Neural cell (in vitro differentiated cells): ENCODE data around the gene ANP32B. TPM values are rescaled to one million over a fixed set of nuclear protein-coding genes. Genes with fewer than 3 reads are reported as not detected.
"Not testable (repeated sequence)": the region's sequence is repeated elsewhere in the genome, so short reads cannot be mapped to it uniquely, and the experiment has no call there.

ENCODE experiments used
- H2AFZ ChIP-seq: fragments of 200-600, 300-800 bp; sonication (generic), shearing (Covaris generic); 2 replicates; pipeline ENCODE4 v1.6.0; 2014; ENCODE audit warnings: low read depth, mild to moderate bottlenecking, antibody characterized with exemption, low read length, moderate library complexity
- H3F3A ChIP-seq: fragments of 200-600 bp; shearing (Covaris generic); 2 replicates; pipeline ENCODE4 v1.6.1; 2016; ENCODE audit warnings: mild to moderate bottlenecking, moderate library complexity, mixed read lengths, antibody characterized with exemption, low read length; ENCODE audit not compliant: insufficient read depth, poor library complexity, severe bottlenecking
- H3K27ac ChIP-seq: fragments of 200-600, 300-800 bp; sonication (generic), shearing (Covaris generic); 2 replicates; pipeline ENCODE4 v1.5.1; 2014; ENCODE audit warnings: mild to moderate bottlenecking, low read length, moderate library complexity
- H3K27me3 ChIP-seq: fragments of 300-800, 200-600 bp; sonication (generic), shearing (Covaris generic); 2 replicates; pipeline ENCODE4 v1.6.0; 2014; ENCODE audit warnings: mild to moderate bottlenecking, low read depth, low read length, moderate library complexity; ENCODE audit not compliant: insufficient read depth
- H3K36me3 ChIP-seq: fragments of 300-800, 200-600 bp; sonication (generic), shearing (Covaris generic); 2 replicates; pipeline ENCODE4 v1.5.1; 2014; ENCODE audit warnings: mild to moderate bottlenecking, antibody characterized with exemption, low read length, moderate library complexity; ENCODE audit not compliant: insufficient read depth
- H3K4me2 ChIP-seq: fragments of 300-800, 200-600 bp; sonication (generic), shearing (Covaris generic); 2 replicates; pipeline ENCODE4 v1.6.0; 2014; ENCODE audit warnings: mild to moderate bottlenecking, low read length
- H3K4me3 ChIP-seq: fragments of 300-800, 200-600 bp; sonication (generic), shearing (Covaris generic); 2 replicates; pipeline ENCODE4 v1.5.1; 2014; ENCODE audit warnings: mild to moderate bottlenecking, low read length, moderate library complexity
- H3K79me2 ChIP-seq: fragments of 200-600 bp; shearing (Covaris generic); replicated peaks from 2 replicates; pipeline ENCODE4 v1.6.0; 2014; ENCODE audit warnings: mild to moderate bottlenecking, low read length, moderate library complexity; ENCODE audit not compliant: insufficient read depth
- H3K9ac ChIP-seq: fragments of 300-800, 200-600 bp; sonication (generic), shearing (Covaris generic); 2 replicates; pipeline ENCODE4 v1.6.1; 2016; ENCODE audit warnings: mild to moderate bottlenecking, low read length, mixed read lengths
- H3K9me2 ChIP-seq: fragments of 200-600 bp; shearing (Covaris generic); 2 replicates; pipeline ENCODE4 v1.6.1; 2016; ENCODE audit warnings: mild to moderate bottlenecking, low read length, mixed read lengths; ENCODE audit not compliant: insufficient read depth
- H3K9me3 ChIP-seq: fragments of 200-600, 300-800 bp; sonication (generic), shearing (Covaris generic); 2 replicates; pipeline ENCODE4 v1.6.1; 2016; ENCODE audit warnings: mild to moderate bottlenecking, mixed run types, low read length, moderate library complexity, mixed read lengths
- H4K20me1 ChIP-seq: fragments of 200-600 bp; shearing (Covaris generic); 2 replicates; pipeline ENCODE4 v1.6.1; 2016; ENCODE audit warnings: mild to moderate bottlenecking, mixed run types; ENCODE audit not compliant: insufficient read depth
- CTCF ChIP-seq: fragments of 450-650 bp; IDR thresholded peaks from 2 replicates; pipeline ENCODE4 v1.5.1; 2014; ENCODE audit warnings: antibody characterized with exemption, mild to moderate bottlenecking, moderate library complexity; ENCODE audit not compliant: poor library complexity, severe bottlenecking
- EP300 ChIP-seq: fragments of 450-650 bp; conservative IDR thresholded peaks from 2 replicates; pipeline ENCODE4 v1.6.1; 2014; ENCODE audit warnings: antibody characterized with exemption, mild to moderate bottlenecking, moderate library complexity; ENCODE audit not compliant: poor library complexity, severe bottlenecking
- EZH2 ChIP-seq: fragments of 200-600, 300-800 bp; shearing (Covaris generic), sonication (generic); IDR thresholded peaks from 2 replicates; pipeline ENCODE4 v1.6.1; 2014; ENCODE audit warnings: antibody characterized with exemption, low read length, borderline replicate concordance, mild to moderate bottlenecking; ENCODE audit not compliant: insufficient read depth, poor library complexity, severe bottlenecking
- MXI1 ChIP-seq: fragments of 450-650 bp; conservative IDR thresholded peaks from 2 replicates; pipeline ENCODE4 v1.6.1; 2014; ENCODE audit warnings: antibody characterized with exemption, mild to moderate bottlenecking; ENCODE audit not compliant: poor library complexity, severe bottlenecking
- POLR2AphosphoS5 ChIP-seq: IDR thresholded peaks from 2 replicates; pipeline ENCODE4 v1.6.1; 2012
- RAD21 ChIP-seq: fragments of 450-650 bp; conservative IDR thresholded peaks from 2 replicates; pipeline ENCODE4 v1.6.1; 2014; ENCODE audit warnings: antibody characterized with exemption, mild to moderate bottlenecking, moderate library complexity
- REST ChIP-seq: IDR thresholded peaks from 2 replicates; pipeline ENCODE4 v1.6.1; 2012; ENCODE audit warnings: borderline replicate concordance
- SMC3 ChIP-seq: fragments of 450-650 bp; conservative IDR thresholded peaks from 2 replicates; pipeline ENCODE4 v1.6.1; 2014; ENCODE audit warnings: antibody characterized with exemption, mild to moderate bottlenecking, moderate library complexity; ENCODE audit not compliant: poor library complexity
- TAF1 ChIP-seq: IDR thresholded peaks from 2 replicates; pipeline ENCODE4 v1.6.1; 2012; ENCODE audit warnings: low read depth
- polyA plus RNA-seq: library from polyadenylated mRNA; depleted of rRNA; stranded (reverse); fragments of >200 nt; gene quantifications from 2 replicates; pipeline ENCODE4 v1.2.3, GENCODE V29; 2014

ANP32B gene
- polyA plus RNA-seq, 1 donor from 2014 or later: 4.1 TPM

DNA sequence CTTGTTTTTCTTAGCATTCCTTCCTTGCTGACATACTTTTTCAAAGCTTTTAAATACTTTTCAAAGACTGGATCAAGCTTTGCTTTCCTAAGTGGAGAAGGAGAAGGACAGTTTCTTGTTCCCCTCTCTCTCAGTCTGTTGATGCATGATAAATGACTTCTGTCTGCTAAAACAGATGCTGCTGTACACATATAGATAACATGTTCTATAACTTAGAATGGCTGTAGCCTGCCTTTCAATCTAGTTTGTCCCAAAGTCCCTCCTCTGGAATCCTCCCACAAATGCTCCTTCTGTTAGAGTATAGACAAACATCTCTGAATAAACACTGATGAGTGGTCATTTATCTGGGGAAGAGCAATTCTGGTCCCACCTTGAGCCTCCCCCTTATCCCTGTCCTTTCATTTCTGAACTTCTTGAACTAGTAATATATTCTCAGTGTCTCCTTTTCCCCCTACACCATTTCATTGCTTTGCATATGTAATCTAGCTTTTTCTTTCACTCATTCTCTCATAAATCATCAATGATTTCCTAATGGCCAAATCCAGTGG is 39.8 kb upstream of the ANP32B start:
- Histone ChIP-seq H3K4me3 (no peak overlapping the region), H3F3A (no peaks in the 10 kb centered on the region), H2AFZ (no peak overlapping the region), H3K27me3 (peaks cover 43% of the 10 kb centered on the region), H3K9me2 (no peaks in the 10 kb centered on the region), H3K4me2 (no peak overlapping the region), H3K36me3 (no peaks in the 10 kb centered on the region), H3K79me2 (no peaks in the 10 kb centered on the region), H3K9me3 (no peaks in the 10 kb centered on the region), H4K20me1 (no peaks in the 10 kb centered on the region), H3K27ac (no peak overlapping the region), H3K9ac (no peak overlapping the region)
- TF ChIP-seq TAF1 (no peak), EP300 (no peak)

- Histone ChIP-seq H3K9ac (no peak overlapping the region), H3K9me3 (no peaks in the 10 kb centered on the region), H3K4me3 (no peak overlapping the region), H4K20me1 (no peaks in the 10 kb centered on the region), H3K79me2 (no peaks in the 10 kb centered on the region), H2AFZ (no peak overlapping the region), H3K27ac (no peak overlapping the region), H3K36me3 (no peaks in the 10 kb centered on the region), H3K9me2 (no peaks in the 10 kb centered on the region), H3F3A (no peaks in the 10 kb centered on the region), H3K27me3 (peaks cover 34% of the 10 kb centered on the region), H3K4me2 (no peak overlapping the region)
- TF ChIP-seq EP300 (no peak), POLR2AphosphoS5 (no peak), EZH2 (no peak), CTCF (no peak), REST (no peak), SMC3 (no peak), RAD21 (no peak), TAF1 (no peak), MXI1 (no peak)
These were observed 38.5 kb upstream of the ANP32B start for GRCh38 chr9:97944612-97945011.

GRCh38 chr9:97945470-97945869 is 37.7 kb upstream of the ANP32B start:
- H3K4me2 ChIP-seq, H3K27ac ChIP-seq, H3K4me3 ChIP-seq, H3F3A ChIP-seq, H2AFZ ChIP-seq, H3K79me2 ChIP-seq, H3K36me3 ChIP-seq, H3K9ac ChIP-seq, H3K9me3 ChIP-seq, H3K9me2 ChIP-seq, H4K20me1 ChIP-seq: not testable (repeated sequence)
- peaks cover 34% of the 10 kb centered on the region for H3K27me3 ChIP-seq

DNA sequence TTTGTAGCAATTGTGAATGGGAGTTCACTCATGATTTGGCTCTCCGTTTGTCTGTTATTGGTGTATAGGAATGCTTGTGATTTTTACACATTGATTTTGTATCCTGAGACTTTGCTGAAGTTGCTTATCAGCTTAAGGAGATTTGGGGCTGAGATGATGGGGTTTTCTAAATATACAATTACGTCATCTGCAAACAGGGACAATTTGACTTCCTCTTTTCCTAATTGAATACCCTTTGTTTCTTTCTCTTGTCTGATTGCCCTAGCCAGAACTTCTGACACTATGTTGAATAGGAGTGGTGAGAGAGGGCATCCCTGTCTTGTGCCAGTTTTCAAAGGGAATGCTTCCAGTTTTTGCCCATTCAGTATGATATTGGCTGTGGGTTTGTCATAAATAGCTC is 36.0 kb upstream of the ANP32B start:
- not testable (repeated sequence) for H3K4me2 ChIP-seq, H3K4me3 ChIP-seq, H3F3A ChIP-seq, H3K27ac ChIP-seq, H3K9me2 ChIP-seq, H3K9ac ChIP-seq, H4K20me1 ChIP-seq, H2AFZ ChIP-seq, H3K9me3 ChIP-seq, H3K79me2 ChIP-seq, H3K36me3 ChIP-seq
- peaks cover 26% of the 10 kb centered on the region for H3K27me3 ChIP-seq

GRCh38 chr9:97950873-97951272 is 32.3 kb upstream of the ANP32B start:
- H3K27ac ChIP-seq, H3K79me2 ChIP-seq, H3K9me3 ChIP-seq, H3K4me3 ChIP-seq, H3K4me2 ChIP-seq, H3K9me2 ChIP-seq, H3K9ac ChIP-seq, H3F3A ChIP-seq, H4K20me1 ChIP-seq, H2AFZ ChIP-seq, H3K27me3 ChIP-seq, H3K36me3 ChIP-seq: not testable (repeated sequence)
